ENCODE results near the gene URM1.

The URM1 gene

DNA sequence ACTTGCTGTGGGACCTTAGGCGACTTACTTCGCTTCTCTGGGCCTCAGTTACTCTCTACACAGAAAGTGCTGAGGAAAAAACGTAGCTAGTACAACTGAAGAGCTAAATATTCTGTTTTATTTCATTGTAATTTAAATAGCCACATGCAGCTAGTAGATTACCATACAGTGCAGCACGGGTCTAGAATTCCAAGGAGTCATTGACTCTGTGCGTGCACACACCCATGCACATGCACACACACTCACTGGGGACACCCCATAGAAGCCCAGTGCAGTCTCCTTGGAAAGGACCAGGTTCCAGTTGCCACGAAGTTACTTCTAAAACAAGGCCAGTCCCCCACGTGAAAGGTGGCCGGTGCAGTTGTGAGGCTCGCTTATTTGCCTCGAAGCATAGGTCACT is 17.0 kb downstream of the URM1 start:
- DNase-seq, result no peak

DNA sequence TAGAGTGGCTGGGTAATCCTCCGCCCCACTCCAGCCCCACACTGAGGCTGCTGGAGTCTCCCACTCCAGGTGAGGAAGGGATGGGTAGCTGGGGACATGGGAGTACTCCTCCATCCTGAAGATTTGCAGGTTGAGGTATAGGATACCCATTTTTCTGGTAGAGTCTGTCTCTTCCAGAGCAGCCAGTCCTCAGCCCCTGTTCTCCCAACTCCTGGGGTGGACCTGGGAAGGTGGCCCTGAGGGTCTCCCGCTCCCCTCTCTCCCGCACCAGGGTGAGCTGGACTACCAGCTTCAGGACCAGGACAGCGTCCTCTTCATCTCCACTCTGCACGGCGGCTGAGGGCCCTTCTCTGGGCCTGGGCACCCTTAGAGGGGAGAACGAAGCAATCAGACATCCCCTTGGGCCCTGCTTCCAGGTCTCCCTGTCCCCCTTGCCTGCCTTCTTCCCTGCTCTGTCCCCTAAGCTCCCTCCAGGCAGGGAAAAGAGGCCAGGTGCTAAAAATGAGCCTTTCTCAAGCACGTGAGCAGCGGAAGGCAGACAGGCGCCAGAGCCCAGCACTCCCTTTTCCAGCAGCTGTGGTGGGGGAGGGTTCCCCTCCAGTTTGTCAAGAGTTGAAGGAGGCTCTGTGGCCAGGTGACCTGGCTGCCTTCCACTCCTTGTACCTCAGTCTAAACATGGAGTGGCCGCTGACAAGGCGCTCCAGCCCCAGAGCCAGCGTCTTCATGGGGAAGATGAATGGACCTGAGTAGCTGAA is 18.4 kb downstream of the URM1 start:
- no peak for DNase-seq

DNA sequence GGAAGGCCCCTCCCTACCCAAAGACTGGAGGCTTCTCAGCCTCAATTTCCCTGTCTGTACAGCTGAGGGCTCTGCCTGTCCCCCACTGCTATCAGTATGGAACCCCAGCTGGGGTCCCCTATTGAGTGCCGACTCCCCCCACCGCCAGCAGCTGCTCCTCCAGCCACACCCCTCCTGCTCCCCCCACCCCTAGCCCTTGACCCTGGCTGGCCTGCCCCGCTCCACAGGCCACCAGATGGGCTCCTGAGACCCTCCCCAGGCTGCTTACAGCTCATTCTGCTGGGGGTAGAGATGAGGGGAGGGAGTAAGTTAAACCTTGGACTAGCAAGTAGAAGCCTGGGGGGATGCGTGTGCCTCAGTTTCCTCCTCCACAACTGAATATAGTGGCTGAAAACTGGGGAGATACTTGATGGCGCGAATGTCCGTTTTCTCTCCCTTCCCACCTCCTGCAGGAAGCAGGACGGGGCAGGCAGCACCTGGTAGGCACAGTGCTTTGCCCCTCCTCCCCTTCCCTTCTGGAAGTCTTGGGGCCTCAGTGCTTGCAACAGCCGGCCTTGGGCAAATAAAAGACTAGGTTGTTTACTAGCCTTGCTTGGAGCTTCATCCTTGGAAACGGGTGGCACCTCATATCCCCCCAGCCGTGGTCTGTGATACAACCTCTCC is 19.1 kb downstream of the URM1 start:
- no peak for DNase-seq

DNA sequence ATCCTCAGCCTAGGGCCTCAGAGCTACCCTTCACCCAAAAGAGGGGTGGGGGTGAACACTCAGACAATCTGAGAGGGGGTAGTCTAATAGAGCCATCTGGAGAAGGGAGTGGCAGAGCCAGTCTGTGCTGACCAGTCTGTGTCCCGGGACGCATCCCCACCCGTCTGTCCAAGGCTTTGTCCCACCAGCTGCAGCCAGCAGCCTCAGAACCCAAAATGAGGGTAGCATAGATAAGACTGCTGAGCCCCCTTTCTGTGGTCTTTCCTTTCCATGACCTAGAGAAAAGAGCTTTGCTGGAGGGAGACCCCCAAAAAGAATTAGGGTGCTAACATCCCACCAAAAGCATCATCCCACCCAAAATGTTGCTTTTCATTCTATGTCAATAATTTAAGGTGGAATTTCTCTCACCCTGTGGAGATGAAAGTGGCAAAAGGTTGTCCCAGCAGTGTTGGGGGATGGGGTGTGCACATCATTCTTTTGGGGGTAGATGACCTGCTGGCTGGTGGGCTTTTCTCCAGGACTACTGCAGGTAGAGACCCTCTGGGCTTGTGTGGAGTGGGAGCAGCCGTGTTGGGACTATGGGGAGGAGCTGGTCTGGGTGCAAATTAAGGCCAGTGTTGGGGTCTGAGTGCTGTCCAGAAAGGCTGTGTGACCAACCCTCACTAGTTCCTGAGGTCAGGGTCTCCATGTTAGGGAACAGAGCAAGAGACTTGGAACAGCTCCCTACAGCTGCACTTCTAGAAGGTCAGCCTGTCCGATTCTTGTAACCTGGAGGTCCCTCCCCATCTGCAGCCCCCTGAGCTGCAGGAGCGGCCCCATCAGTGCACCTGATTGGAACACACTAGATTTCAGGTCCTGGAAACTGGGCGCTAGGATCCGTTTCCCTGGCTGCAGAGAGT is 19.9 kb downstream of the URM1 start:
- no peak for DNase-seq

DNA sequence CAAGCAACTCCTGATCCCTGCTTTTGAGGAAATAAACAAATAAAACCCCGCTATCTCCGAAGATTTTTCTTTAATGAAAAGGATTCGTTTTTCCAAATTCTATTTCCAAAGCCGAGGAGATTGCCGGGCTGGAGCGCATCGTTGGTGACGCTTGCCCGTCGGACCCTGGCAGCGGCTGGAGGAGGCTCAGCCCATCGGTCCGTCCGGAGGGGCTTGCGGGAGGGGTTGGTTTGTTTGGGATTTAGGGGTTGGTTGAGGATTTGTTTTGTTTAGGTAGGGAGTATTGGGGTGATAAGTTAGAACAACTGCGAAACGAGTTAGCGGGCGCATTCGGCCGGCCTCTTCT is 20.8 kb downstream of the URM1 start:
- DNase-seq, result no peak

DNA sequence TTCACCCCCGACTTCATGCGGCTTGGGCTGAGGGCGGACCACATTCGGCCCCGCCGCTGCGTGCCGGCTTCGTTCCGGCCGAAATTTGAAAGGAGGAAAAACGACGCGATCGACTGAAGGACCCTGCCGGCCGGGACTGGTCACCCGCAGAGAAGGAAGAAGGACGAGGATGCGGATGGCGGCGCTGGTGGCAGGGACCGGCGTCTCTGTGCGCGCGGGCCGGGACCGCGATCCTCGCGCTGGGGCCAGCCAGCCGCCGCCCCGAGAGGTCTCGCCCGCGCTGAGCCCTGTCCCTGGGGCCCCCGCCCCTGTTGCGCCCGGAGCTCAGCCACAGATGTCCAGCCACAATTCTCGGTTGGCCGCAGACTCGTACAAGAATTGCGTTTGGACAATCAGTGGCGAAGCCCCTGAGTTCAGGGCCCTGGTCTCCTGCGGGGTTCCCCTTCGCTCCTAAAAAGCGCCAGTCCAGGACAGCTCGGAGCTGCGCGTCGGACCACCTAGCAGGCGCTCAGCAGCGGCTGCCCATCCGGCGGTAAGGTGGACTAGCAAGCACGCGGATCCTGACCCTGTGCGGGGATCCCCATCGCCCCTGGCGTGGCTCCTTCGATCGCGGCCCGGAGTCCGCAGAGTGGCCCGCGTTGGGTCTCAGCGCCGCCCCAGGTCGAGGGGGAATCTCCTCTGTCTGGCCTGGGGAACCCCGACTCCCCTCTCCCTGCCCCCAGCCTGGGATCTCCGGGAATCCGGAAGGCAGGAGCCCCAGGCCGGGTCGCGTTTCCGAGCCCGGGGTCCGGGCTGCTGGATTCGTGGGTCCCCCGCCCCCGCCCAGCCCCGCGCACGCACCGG is 21.3 kb downstream of the URM1 start:
- DNase-seq, result no peak

DNA sequence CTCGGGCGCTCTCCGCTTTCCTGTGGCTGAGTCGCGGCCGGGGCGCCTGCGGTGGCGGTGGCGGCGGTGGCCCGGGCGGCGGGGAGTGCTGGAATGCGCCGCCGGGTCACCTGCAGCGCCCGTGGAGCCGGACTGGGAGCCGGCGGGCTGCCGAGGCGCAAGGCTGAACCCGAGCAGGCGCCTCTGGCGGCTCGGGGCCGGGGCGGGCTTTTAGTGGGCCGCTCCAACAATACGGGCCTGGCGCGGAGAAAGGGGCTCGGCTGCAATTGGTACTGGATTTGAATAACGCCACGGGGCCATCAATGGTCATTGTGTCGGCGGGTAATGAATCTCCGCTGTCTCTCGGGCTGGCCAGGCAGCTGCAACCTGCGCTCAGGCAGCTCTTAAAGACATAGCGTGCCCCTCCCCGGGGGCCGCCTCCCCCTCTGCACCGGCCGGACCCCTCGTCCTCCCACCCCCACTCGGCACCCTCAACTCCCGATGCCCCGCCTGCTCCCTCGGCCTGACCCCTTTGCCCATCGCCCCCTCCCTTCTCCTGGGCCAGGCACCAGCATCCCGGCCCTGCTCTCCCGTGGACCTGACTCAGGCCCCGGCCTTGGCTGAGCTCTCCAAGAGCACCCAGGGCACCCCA is 22.1 kb downstream of the URM1 start:
- peak; percentile 72 for DNase-seq

DNA sequence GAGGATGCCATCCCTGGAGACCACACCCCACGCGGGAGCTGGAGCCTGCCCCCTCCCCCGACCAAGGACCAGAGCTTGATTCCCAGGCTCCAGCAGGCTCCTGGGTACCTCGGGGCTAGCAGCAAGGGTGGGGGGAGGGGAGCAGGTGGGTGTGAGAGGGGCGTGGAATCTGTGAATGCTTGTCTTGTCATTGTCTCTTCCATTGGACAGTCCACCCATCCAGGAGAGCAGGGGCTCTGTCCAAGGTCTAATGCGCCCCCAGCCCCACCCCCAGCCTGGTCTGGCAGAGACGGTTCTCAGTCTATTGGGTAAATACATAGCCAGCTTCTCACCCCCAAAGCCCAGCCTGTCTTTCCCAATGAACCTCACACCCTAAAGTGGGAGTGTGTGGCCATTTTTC is 22.8 kb downstream of the URM1 start:
- DNase-seq, result no peak

DNA sequence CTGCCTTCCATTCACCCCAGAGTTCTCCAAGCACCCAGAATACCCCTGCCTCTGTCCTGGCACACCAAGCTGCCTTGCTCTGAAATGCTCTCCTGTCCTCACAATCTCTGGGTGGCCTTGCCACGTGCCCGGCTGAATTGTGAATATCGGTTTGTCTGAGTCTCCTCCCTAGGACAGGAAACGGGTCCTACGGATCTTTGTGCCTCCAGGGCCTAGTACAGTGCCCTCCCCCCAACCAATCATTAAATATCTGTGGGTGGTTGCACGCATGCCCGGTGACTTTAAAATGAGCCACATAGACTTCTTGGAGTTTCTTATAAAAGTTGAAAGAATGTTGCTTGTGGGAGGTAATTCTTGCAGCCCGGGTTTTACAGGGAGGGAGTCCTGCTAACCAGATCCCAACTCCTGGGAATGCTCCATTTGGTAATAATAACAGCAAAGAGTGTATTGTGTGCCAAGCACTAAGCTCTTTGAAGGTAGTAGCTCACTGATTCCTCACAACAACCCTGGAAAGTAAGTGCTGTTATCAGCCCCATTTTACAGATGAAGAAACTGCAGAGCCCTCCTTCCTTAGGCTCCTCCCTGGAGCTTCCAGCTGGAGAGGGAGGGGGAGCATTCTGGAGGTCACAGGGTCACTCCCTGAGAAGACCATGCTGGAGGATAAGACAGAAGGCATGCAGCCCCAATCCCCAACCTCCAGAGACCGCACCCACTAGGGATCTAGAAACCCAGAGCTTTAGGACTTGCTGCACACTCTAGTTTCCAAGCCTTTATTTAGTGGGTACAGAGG is 23.4 kb downstream of the URM1 start:
- DNase-seq, result no peak

DNA sequence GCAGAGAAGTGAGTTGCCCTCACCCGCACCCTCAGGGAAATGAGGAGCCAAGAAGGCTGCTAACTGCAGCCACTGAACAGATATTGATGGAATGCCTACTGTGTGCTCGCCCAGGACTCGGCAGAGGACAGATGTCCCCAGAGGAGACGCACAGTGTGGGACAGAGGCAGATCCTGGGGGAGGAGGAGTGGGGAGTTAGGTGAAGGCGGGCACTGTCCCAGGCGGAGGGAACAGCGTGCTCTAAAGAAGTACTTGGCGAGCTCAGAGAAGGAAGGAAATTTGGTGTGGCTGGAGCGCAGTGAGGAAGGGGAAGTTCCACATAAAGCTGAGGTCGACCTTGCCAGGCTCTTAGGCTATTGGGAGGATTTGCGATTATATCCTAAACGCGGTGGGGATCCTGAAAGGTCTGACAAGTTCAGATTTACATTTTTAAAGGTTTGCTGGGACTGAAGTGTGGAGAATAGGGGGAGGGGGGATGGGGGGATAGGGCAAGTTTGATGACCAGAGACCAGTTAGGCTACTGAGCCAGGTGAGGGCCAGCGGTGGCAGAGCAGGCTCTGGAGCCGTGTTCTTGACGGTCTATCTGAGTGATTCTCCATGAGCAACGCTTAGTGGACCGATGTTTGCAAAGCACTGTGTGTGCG is 25.9 kb downstream of the URM1 start:
- DNase-seq, result no peak

DNA sequence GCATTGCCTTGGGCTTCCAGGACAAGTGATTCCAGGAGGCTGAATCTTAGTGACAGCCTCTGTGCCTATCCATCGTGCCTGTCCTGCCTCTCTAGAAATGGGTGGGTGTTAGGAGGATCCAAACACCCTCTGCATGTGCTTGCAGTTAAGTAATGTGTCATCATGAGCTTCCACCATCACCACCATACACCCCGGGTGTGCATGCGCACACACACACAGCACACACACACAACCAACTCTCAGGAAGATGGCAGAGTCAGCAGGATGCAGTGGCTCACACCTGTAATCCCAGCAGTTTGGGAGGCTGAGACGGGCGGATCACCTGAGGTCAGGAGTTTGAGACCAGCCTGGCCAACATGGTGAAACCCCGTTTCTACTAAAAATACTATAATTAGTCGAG is 26.7 kb downstream of the URM1 start:
- no peak for DNase-seq

DNA sequence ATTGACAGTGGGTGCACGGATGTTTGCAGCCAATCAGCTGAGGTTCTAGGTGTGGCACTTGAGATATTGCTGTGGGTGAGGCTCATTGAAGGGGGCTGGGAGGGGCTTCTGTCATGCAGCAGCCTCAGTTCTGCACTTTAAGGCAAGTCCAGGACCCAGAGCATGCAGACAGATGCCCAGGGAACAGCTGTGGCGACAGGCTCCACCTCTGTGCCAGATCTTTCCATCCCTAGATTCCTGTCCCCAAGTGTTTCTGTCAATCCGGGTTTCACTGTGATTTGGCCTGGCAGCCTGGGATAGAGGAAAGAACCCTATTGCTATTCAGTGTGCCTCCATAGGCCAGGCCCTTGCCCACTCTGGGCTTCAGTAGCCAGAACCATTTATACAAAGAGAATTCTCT is 28.7 kb downstream of the URM1 start:
- DNase-seq, result peak; percentile 33

DNA sequence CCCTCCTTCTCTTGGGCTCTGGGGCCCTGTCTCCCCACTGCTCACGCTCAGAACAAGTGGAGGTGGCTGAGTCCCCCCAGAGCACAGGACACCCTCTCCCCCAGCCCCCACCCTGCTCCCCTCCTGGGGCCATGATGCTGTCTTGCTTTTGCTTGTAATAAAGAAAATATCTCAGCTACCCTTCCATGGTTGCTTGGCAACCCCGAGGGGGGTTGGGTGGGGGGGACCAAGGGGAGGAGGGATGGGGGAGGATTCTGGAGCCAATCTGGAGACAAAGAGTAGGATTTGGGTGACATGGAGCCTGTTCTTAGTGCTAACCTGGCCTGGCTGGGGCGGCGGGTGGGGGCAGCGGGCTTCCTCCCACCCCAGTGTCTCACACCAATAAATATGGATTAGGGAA is 33.4 kb downstream of the URM1 start:
- peak; percentile 37 for DNase-seq

DNA sequence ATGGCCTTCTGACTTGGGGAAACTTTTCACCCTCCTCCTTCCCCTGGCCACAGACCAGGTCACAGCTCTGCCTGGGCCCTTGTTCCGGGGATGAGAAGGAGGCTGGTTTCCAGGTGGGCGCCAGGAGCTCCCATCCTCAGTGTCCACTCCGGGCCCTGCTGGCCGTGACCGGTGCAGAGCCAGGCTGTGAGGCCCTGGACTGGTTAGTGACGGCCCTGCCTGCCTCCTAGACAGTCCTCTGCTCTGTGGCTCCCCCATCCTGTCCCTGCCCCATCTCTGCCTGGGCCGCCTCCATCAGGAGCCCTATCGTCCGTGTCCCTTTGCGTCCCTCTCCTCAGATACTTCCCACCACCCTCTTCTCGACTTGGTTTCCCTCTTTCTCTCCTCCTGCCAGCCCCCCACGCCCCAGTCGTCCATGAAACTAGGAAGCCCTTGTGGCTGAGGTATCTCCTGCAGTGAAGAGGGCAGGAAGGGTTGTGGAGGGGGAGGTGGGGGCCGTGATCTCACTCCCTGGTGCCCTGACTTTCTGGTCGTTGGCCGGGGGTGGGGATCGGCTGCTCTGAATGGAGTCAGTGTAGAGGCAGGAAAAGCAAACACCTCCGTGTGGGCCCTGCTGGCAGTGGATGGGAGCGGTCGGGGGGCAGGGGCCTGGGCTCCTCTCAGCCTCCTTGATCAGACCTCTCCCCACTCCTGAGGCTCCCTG is 34.1 kb downstream of the URM1 start:
- DNase-seq, result peak; percentile 61

DNA sequence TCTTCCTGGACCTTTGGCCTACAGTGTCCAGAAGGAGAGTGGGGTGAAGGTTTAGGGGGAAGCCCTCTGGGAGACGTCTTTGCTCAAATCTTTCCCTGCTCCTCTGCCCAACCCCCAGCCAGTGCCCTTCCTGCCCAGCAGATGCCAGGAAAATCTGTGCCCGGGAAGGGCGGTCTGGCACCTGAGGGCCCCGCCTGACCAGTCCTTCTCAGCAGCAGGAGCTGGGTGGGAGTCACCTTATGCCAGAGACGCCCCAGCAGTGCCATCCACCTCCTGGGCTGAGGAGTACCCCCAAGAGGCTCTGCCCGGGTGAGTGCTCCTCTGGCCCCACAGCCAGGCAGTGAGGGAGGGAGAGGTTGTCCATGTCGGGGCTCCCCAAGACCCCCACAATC is 34.6 kb downstream of the URM1 start:
- peak; percentile 43 for DNase-seq

DNA sequence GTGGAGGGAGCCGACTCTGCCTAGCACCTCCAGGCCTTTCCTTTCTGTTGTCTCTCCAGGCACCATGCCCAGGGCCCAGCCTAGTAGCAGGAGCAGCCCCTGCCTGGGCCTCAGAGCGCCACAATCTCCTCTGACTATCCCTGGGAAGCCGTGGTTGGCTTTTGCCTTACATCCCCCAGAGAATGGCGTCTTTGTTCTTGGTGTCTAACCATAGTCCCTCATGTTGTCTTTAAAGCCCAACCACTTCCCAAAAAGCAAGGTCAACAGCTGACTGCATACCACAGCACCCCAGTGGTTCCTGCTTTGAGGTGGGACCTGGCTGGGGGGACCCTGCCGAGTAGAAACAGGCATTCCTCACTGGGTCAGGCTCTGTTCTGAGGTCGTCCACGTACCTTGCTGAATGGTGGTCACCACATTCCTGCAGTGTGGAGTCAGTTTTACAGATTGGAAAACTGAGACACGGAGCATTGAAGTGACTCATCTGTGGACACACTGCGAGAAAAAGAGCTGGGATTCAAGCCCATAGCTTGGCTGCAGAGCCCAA is 35.7 kb downstream of the URM1 start:
- DNase-seq, result peak; percentile 87

DNA sequence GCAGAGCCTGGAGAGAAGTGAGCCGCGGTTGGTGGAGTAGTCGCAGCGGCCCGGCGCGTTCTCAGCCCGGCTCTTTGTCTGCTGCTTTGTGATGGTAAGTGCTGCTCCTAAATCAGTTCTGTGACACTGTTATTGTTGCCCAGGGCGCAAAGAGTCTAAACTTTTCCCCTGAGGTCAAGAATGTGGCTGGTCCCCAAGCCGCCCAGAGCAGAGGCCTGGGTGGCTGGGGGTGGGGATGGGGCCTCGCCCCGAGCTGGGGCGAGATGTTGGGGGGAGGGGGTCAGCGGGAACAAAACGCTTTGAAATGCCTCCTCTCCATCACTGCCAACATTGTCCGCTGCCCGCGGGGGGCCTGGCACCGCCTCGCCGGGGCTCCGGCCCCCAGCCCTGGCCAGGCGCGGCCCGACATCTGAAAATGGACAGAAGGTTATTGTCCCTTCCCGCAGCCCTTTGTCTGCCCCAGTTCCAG is 37.8 kb downstream of the URM1 start:
- DNase-seq, result peak; percentile 75

DNA sequence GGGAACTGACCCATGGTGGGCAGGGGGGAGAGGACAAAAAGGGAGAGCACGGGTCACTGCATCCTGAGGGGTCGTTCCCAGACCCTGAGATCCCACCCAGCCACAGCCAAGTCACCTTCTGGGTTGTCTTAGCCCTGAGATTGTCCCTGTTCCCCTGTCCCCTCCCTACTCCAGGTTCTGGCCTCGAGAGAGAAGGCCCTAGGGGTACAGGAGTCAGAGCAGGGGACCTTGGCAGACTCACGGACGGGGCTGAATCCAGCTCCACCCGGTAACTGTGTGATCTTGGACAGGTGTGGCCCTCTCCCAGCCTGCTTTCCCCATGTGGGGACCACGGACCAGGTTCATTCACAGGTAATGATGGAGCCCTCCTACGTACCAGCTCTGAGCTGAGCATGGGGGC is 38.3 kb downstream of the URM1 start:
- DNase-seq, result no peak

DNA sequence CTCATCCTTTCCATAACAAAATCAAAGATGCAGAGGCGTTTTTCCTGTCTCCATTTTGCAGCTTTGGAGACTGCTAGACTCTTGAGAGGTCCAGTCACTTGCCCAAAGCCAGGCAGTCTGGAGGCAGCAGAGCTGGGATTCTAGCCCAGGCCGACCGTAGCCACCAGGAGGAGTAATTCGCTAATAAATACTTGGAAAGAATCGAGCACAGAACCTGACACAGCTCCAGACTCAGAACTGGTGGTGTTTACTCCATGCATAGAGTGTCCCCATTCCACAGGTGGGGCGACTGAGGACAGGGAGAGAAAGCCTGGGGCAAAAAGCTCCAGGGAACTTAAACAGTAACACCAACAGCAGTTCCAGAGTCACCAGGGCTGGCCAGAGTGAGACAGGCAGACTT is 38.8 kb downstream of the URM1 start:
- peak; percentile 83 for DNase-seq

Measured in islet precursor cell (in vitro differentiated cells).